Activated effector memory CD4-positive, alpha-beta T cell treated with anti-CD3 and anti-CD28 coated beads, Interleukin-2, amount 50 U/mL, for 16 hours (primary cell): Measurements from ENCODE around the gene PCYT1A.
"Not testable (repeated sequence)": the region's sequence is repeated elsewhere in the genome, so short reads cannot be mapped to it uniquely, and the experiment has no call there.

Source experiments
- DNase-seq: peaks from one replicate; pipeline ENCODE4 v3.0.0-alpha.2; 2020

The PCYT1A gene

DNA sequence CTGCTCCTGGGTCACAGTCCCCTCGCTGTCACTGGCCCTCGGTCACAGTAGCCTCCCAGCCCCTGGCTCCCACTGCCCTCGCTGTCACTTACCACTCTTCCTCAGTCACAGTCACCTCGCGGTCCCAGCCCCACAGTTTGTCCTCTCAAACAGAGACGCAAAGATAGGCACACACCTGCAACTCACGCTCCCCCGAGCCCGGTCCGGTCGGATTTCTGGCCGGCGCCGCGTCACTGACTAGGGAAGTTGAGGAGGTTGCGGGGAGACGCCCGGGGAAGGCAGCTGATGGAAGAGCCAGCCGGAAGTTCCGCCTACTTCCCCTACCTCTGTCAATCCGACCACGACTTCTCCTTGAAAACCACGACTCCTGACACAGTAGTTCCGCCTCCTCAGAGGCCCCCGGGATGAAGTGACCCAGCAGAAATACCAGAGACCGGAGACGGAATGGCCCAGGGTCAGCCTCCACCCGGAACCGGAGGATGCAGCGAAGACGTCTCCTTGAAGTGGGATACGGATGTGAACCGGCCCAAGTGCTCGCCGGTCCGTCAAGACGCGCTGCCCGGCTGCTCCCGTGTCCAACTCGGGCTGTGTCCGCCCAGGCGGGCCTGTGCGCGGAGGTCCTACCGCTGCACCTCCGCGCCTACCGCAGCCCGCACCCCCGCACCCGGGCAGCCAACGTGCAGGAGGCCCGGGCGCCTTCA lies at the start of gene PCYT1A:
PCYT1A (minus strand) TSS at position 287 of the 701 bp plus-strand sequence. CDS start 17,195 bp downstream, outside the sequence.
- DNase-seq, result peak; percentile 90

GRCh38 chr3:196336319-196337145 lies 49.0 kb upstream of the PCYT1A start:
- no peak for DNase-seq

- DNase-seq, result no peak
Observed at GRCh38 chr3:196335503-196335948, 48.0 kb upstream of the PCYT1A start.

DNA sequence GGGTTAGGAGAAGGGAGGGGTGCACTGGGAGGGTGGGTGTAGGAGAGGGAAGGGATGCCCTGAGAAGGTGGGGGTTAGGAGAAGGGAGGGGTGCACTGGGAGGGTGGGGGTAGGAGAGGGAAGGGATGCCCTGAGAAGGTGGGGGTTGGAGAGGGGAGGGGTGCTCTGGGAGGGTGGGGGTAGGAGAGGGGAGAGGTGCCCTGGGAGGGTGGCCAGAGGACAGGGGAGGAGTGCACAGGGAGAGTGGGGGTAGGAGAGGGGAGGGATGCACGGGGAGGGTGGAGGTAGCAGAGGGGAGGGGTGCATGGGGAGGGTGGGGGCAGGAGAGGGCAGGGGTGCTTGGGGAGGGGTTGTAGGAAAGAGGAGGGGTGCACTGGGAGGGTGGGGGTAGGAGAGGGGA lies 47.5 kb upstream of the PCYT1A start:
- no peak for DNase-seq

- no peak for DNase-seq
Observed at GRCh38 chr3:196332168-196332567, 44.6 kb upstream of the PCYT1A start.

- no peak for DNase-seq
Observed at GRCh38 chr3:196327405-196327804, 39.9 kb upstream of the PCYT1A start.

DNA sequence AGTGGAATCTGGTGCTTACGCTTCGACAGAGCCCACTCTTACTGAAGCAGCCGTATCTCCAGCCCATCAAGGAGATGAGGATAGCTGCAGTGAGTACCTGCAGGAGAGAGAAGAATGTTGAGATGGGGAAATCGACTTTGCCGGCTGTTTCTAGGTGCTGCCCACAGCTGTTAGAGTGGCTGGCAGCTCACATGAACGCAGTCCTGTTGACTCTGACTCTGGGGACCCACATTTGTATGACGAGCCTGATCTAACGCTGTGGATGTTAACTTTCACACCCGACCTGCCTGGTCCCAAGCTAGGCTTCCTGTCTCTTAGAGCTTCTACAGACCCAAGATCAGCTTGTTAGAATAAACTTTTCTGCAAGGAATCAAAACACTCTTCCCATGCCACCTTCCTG lies 39.4 kb upstream of the PCYT1A start:
- DNase-seq, result no peak

DNA sequence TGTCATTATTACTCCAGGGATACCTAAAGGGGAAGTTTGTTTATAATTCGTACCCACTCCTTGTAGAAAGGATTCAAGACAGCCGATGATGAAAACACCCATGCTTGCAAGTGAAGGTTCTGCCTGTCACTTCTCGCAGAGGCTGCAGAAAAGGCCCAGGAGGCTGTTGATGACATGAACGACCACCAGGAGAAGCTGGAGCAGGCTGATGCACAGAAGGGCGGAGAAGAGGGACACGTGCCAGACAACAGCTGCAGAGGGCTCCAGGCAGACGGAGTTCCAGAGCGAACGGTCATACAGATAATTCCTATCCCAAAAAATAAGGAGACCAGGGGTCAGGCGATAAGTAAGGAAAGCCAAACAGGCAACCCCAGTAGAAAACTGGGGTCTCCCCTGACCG lies 36.2 kb upstream of the PCYT1A start:
- no peak for DNase-seq

GRCh38 chr3:196323016-196323415 lies 35.5 kb upstream of the PCYT1A start:
- DNase-seq, result no peak

DNA sequence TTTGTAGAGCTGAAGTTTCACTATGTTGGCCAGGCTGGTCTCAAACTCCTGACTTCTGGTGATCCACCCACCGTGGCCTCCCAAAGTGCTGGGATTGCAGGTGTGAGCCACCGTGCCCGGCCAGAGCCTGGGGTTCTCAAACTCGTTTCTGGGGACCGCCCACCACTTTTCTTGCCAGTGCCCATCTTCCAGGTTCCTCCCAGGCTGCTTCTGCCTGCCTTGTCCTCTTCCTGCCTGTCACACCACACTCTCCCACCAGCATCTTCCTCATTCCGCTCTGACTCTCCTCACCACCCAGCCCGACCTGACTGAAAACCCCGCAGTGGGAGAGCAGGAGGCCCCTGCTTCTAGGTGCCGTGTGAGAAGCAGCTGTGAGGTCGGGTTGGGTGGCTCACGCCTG lies 33.6 kb upstream of the PCYT1A start:
- no peak for DNase-seq

DNA sequence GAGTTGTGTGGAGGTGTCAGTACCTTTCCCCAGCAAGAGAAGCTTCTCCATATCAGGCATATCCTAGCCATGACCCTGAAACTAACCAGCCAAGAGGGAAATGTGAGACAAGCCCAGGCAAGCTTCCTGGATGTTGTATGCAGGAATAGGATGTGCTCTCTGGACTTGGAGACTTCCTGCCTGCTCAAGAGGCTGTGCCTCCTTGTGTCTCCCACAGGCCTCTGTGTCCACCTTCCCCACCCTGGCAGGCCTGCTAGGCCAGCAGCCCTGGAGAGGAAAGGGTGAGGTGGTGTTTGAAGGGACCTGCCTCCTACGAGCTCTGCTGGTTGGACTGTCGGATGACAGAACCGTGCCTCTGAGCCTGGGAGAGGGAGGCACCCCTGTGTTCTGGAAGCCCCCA lies 32.6 kb upstream of the PCYT1A start:
- DNase-seq, result no peak

DNA sequence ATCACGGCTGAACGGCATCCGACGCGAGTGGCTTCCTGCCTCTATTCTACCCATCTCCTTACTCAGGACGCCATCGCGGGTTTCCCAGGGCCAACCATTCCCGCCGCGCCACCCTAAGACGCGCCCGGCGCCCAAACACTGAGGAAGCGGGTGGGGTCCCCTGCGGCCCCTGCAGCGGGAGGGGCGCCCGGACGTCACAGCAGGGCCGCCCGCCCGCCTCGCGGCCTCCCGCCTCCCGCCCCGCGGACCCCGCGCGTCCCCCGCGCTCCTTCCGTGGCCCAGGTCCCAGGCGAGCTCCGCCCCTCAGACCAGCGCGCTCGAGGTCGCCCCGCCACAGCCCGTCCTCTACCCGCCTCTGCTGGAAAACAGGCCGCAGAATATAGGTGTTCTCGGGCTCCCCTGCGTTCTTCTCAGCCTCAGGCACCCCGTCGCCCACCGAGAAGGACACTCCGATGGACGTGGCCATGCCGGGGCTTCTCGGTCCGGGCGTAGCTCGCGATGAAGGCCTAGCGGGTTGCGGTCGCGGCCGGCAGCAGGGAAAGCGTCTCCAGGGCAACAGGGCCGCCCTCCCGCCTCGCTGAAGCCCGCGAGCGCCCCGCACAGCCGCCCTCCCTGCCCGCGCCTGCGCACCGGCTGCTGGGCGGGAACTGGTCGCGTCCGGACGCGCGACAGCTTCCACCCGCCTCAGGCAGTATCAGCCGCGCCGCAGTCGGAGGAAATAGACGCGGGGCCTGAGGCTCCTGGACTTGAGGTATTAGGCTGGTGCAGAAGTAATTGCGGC lies 30.4 kb upstream of the PCYT1A start, which contains the start of gene DYNLT2B:
DYNLT2B (minus strand) TSS at position 554 of the 781 bp plus-strand sequence; CDS start at position 466, 88 bp downstream.
- peak; percentile 95 for DNase-seq

GRCh38 chr3:196316799-196317686 lies 29.5 kb upstream of the PCYT1A start:
- not testable (repeated sequence) for DNase-seq

- DNase-seq, result no peak
Observed at GRCh38 chr3:196315821-196316220, 28.3 kb upstream of the PCYT1A start.

DNA sequence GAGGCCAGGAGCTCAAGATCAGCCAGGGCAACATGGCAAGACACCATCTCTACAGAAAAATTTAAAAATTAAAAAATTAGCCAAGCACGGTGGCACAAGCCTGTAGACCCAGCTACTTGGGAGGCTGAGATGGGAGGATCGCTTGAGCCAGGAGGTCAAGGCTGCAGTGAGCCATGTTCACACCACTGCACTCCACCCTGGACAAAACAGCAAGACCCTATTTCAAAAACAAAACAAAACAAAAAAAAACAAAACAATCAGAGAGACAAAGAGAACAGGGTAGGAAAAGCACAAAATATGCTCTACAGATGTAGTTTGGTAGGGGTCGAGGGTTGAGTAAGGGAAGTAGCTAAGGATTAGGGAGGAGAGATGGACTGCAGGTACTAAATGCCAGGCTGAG lies 27.1 kb upstream of the PCYT1A start:
- no peak for DNase-seq

- DNase-seq, result not testable (repeated sequence)
Observed at GRCh38 chr3:196314086-196314485, 26.6 kb upstream of the PCYT1A start.

GRCh38 chr3:196302960-196303359 lies 15.4 kb upstream of the PCYT1A start:
- not testable (repeated sequence) for DNase-seq

- DNase-seq, result not testable (repeated sequence)
Observed at GRCh38 chr3:196302551-196302950, 15.0 kb upstream of the PCYT1A start.

DNA sequence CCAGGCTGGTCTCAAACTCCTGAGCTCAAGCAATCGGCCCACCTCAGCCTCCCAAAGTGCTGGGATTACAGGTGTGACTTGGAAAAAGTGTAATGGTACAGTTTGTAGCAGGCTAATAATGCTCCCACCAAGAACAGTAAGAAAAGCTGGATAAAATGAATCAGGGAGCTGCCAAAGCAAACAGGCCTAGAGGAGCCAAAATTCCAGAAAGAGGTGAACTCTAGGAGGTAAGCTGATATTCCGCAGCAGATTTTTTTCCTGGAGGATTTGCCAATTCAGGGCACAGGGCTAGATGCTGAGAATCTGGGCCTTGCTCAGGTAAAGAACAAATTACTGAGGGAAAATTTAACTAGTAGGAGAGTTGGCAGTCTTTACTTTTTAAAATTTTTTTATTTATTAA lies 11.0 kb upstream of the PCYT1A start:
- DNase-seq, result no peak

DNA sequence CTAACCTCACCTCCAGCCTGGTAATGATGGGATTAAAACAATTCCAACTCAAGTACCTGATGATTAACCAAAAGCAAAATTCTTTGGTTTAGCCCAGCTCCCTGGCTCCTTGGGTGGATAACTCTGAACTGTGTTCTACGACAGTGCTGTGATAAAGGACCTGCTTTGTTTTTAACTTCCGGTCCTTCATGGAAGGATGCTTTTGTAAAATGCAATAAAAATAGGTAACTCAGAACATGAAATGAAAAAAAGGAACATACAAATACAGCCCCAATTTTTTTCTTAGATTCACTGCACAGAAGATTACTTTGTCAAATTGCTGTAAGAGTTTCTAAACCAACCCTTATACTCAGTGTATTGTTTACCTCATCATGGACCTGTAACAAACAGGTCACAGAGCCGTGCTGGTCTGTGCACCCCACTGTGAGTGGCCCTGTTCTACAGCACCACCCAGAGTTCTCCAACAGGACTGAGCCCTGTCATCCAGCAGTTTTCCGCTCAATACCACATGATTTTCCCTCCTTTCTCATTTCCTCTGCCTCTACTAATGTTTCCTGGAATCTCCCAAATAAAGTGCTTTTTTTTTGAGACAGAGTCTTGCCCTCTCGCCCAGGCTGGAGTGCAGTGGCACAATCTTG lies 4.9 kb upstream of the PCYT1A start:
- DNase-seq, result no peak

DNA sequence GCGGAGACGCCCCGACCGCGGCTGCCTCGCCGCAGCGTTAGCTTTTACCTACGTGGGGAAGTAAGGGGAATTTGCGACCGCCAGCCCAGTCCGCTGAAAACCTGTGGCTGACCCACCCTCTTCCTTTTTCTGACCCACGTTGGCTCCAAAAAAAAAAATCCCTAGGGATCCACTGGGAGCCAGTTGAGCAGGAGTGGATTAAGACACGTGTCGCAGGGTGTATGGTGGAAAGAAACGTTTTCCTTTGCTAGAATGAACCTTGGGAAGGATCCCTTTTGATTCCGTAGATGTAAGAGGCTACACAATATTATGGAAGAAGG lies 575 bp upstream of the PCYT1A start:
- DNase-seq, result no peak

DNA sequence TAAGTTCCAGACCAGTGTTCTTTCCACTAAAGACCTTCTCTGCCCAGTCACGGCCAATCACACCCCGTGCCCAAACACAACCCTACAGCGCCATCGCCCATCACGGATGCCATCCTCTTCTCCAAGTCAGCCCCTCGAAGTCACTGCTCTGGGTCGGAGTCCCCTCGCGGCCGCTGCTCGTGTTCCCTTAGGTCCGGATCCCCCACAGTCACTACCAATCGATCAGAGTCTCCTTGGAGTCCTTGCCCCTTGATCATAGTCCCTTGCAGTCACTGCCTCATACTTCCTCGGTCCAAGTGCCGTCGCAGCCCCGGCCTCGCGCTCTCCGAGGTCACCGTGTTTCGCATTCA lies 461 bp downstream of the PCYT1A start:
- DNase-seq, result peak; percentile 76
